GM21529 (cell line): ENCODE data around the gene P2RX4.
"Not testable (repeated sequence)": the region's sequence is repeated elsewhere in the genome, so short reads cannot be mapped to it uniquely, and the experiment has no call there.

Experiments used
- ATAC-seq: cut with Tn5 transposase; IDR thresholded peaks from one replicate; pipeline ENCODE4 v1.9.1; 2021; ENCODE audit not compliant: unreplicated experiment

Gene P2RX4

DNA sequence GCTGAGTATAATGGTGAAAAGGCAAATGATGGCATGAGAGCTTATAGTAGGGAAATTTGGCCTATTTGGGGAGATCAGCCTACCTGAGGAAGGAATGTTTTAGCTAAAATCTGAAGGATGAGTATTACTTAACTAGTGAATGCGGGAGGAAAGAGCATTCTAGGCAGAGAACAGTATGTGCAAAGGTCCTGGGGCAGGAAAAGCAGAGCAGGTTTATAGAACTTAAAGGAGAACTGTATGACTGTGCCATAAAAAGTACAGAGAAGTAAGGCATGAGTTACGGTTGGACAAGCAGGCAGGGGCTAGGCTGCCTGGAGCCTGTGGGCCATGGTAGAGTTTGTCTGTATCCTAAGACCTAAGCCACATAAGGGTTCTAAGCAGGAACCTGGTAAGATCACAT, 21.7 kb upstream of the P2RX4 start:
- ATAC-seq: no peak

- no peak for ATAC-seq
These were observed 20.8 kb upstream of the P2RX4 start for GRCh38 chr12:121189131-121189530.

- no peak for ATAC-seq
These were observed 20.2 kb upstream of the P2RX4 start for GRCh38 chr12:121189619-121190155.

DNA sequence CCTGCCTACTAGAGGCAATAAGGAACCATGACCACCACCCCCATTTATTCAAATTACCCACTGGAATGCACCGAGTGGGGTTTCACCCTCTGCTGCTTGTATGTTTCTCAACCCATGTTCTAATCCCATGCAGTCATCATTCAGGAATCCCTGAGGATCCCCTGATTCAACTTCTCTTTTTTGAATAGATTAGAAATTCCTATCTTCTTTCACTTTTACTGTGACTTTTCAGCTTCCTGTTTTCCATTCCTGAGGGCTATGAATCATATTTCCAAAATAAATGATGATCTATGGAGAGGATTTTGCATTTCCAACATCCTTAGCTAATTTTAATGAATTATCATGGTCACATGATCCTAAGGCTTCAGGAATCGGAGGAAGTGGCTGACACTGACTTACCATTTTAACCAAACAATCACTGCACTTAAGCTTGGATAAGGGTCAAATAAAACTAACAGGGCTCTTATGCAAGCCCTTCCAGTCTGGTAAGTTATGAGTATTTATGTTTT, 19.4 kb upstream of the P2RX4 start:
- ATAC-seq: no peak

- ATAC-seq: no peak
These were observed 18.8 kb upstream of the P2RX4 start for GRCh38 chr12:121191151-121191550.

- ATAC-seq: no peak
These were observed 13.0 kb upstream of the P2RX4 start for GRCh38 chr12:121196902-121197301.

- ATAC-seq: no peak
These were observed 11.0 kb upstream of the P2RX4 start for GRCh38 chr12:121198949-121199348.

DNA sequence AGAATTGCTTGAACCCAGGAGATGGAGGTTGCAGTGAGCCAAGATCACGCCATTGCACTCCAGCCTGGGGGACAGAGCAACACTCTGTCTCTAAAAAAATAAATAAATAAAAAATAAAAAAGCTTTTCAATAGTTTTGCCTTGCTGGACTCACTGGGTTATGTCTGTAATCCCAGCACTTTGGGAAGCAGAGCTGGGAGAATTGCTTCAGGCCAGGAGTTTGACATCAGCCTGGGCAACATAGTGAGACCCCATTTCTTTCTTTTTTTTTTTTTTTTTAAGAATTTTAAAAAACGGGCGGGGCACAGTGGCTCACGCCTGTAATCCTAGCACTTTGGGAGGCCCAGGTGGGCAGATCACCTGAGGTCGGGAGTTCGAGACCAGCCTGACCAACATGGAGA, 8.8 kb upstream of the P2RX4 start:
- ATAC-seq: not testable (repeated sequence)

GRCh38 chr12:121202407-121203355, 7.2 kb upstream of the P2RX4 start:
- no peak for ATAC-seq

- no peak for ATAC-seq
These were observed 6.4 kb upstream of the P2RX4 start for GRCh38 chr12:121203482-121203881.

DNA sequence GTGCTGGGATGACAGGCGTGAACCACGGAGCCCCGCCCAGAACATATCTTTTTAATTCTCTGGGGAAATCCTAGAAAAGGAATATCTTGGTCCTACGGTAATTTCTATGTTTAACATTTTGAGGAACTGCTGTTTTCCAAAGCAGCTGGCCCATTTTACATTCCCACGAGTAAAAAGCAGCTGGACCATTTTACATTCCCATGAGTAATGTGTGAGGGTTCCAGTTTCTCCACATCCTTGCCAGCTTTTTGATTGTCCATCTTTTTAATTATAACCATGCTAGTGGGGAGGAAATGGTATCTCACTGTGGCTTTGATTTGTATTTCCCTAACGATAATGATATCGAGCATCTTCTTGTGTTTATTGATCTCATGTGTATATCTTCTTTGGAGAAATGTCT, 4.4 kb upstream of the P2RX4 start:
- no peak for ATAC-seq

- ATAC-seq: not testable (repeated sequence)
These were observed 1.4 kb upstream of the P2RX4 start for GRCh38 chr12:121208571-121208970.

DNA sequence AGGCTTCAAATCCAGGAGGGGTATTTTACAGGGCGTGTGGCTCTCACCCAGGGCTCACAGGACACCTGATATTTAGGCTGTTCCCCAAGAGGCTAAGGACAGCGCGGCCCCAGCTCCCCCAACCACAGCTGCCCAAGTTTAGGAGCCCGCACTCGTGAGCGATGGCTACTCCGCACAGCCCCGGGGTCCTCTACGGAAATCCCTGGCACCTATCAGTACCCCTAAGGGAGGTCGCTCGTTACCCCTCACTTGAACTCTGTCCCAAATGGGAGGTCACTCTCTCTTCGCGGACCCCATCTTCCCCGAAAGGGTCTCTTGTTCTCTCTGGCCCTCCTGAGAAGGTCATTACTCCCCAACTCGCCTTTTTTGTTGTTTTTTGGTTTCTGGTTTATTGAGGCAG, 708 bp upstream of the P2RX4 start:
- no peak for ATAC-seq

DNA sequence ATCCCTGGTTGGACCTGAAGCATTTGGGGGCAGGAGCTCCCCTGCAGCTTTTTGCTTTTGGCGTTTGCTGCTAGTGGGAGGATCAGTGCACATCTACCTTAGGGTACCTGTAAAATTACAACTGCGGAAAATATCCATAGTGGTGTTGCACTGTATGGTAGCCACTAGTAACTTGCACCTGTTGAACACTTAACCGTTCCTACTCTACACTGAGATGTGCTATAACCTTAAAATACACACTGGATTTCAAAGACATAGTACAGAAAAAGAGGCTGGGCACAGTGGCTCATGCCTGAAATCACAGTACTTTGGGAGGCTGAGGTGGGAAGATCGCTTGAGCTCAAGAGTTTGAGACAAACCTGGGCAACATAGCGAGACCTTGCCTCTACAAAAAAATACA, 2.9 kb downstream of the P2RX4 start:
- no peak for ATAC-seq

- ATAC-seq: no peak
These were observed 4.3 kb downstream of the P2RX4 start for GRCh38 chr12:121214166-121214777.

GRCh38 chr12:121214855-121215745, 5.2 kb downstream of the P2RX4 start:
- ATAC-seq: no peak

DNA sequence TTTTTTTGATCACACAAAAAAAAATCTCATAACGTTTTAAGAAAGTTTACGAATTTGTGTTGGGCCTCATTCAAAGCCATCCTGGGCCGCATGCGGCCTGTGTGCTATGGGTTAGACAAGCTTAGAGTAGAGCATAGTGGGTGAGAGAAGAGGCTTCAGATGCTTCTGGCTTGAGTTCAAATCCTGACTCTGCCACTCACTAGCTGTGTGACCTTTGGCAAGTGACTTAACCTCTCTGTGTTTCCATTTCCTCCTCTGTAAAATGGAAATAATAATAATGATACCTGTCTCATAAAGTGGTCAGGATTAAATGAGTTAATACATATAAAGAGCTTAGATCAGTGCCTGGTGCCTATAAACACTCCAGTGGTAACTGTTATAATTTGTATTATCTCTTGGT, 6.2 kb downstream of the P2RX4 start:
- no peak for ATAC-seq

- no peak for ATAC-seq
These were observed 7.1 kb downstream of the P2RX4 start for GRCh38 chr12:121217063-121217462.

- no peak for ATAC-seq
These were observed 7.8 kb downstream of the P2RX4 start for GRCh38 chr12:121217761-121218160.

DNA sequence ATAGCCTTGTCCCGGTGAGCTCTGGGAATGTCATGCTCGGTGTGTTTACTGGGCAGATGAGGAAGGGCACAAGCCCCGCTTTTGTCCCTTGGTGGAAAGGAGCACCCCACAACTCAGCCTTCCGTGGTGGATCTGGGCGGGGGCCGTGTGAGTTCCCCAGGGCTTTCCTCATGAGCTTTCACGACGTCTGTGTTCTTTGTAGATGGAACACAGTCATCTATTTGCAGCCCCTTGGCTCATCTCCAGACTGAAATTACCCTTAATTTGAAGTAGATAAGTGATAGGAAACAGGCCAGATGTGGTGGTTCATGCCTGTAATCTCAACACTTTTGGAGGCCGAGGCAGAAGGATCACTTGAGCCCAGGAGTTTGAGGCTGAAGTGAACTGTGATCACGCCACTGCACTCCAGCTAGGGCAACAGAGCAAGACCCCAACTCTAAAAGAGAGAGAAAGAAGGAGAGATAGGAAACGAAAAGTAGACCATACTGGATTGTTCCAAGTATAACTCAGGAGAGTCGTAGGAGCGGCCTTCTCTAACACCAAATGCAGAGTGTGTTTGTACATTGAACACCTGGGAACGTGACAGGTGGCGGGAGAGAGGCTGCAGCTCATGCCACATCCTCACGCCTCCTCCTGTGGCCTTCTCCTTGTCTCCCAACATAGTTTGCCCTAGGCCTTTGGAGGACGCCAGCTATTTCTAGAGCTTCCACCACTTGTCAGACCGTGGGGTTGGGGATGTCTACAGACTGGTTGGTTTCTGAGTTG, 8.8 kb downstream of the P2RX4 start:
- ATAC-seq: no peak
